GM23338 (cell line): ENCODE results near the gene ERH. TPM values are rescaled to one million over a fixed set of nuclear protein-coding genes. Genes with fewer than 3 reads are reported as not detected.

Experiments
- ATAC-seq: fragments of 200-7000 bp; cut with Tn5 transposase; 3 replicates; pipeline ENCODE4 v1.9.1; 2020
- DNase-seq: peaks from one replicate; pipeline ENCODE4 v3.0.0-alpha.2; 2015; ENCODE audit warnings: low spot score
- H2AFZ ChIP-seq: fragments of 200-600 bp; sonication (generic); 2 replicates; pipeline ENCODE4 v1.8.0; 2016; ENCODE audit warnings: antibody characterized with exemption, mild to moderate bottlenecking, moderate library complexity
- H3F3A ChIP-seq: fragments of 200-600 bp; sonication (generic); replicated peaks from 2 replicates; pipeline ENCODE4 v1.8.0; 2017; ENCODE audit warnings: antibody characterized with exemption, mixed run types, low read depth
- H3K27ac ChIP-seq: fragments of 200-600 bp; sonication (generic); 2 replicates; pipeline ENCODE4 v1.6.1; 2016; ENCODE audit warnings: low read depth
- H3K27me3 ChIP-seq: fragments of 200-600 bp; sonication (generic); 2 replicates; pipeline ENCODE4 v1.8.0; 2016; ENCODE audit warnings: mild to moderate bottlenecking, mixed run types, moderate library complexity; ENCODE audit not compliant: insufficient read depth
- H3K36me3 ChIP-seq: fragments of 200-600 bp; sonication (generic); 2 replicates; pipeline ENCODE4 v1.8.0; 2016; ENCODE audit warnings: mild to moderate bottlenecking; ENCODE audit not compliant: insufficient read depth
- H3K4me1 ChIP-seq: fragments of 200-600 bp; sonication (generic); 2 replicates; pipeline ENCODE4 v1.8.0; 2016; ENCODE audit warnings: mild to moderate bottlenecking, moderate library complexity; ENCODE audit not compliant: insufficient read depth
- H3K4me2 ChIP-seq: fragments of 200-600 bp; sonication (generic); 2 replicates; pipeline ENCODE4 v1.7.1; 2017; ENCODE audit warnings: mixed run types
- H3K4me3 ChIP-seq: fragments of 200-600 bp; sonication (generic); 2 replicates; pipeline ENCODE4 v1.6.1; 2016; ENCODE audit warnings: mixed run types
- H3K79me2 ChIP-seq: fragments of 200-600 bp; sonication (generic); replicated peaks from 2 replicates; pipeline ENCODE4 v1.8.0; 2017; ENCODE audit warnings: mild to moderate bottlenecking; ENCODE audit not compliant: insufficient read depth
- H3K9me2 ChIP-seq: fragments of 200-600 bp; sonication (generic); 2 replicates; pipeline ENCODE4 v1.8.0; 2017; ENCODE audit not compliant: insufficient read depth
- H4K20me1 ChIP-seq: fragments of 200-600 bp; sonication (generic); replicated peaks from 2 replicates; pipeline ENCODE4 v1.8.0; 2017; ENCODE audit warnings: mild to moderate bottlenecking; ENCODE audit not compliant: insufficient read depth
- H3K27ac Mint-ChIP-seq: 2 replicates; pipeline ENCODE4 v1.8.0; 2020; ENCODE audit warnings: inconsistent platforms, mild to moderate bottlenecking, moderate library complexity, mixed read lengths
- H3K27me3 Mint-ChIP-seq: 3 replicates; pipeline ENCODE4 v1.8.0; 2022; ENCODE audit warnings: low read depth, mild to moderate bottlenecking, moderate library complexity, mixed read lengths, inconsistent platforms; ENCODE audit not compliant: insufficient read depth, poor library complexity
- H3K36me3 Mint-ChIP-seq: 3 replicates; pipeline ENCODE4 v1.8.0; 2021; ENCODE audit warnings: low read depth, mild to moderate bottlenecking, inconsistent platforms, moderate library complexity, mixed read lengths
- H3K4me1 Mint-ChIP-seq: 3 replicates; pipeline ENCODE4 v1.8.0; 2020; ENCODE audit warnings: mild to moderate bottlenecking, inconsistent platforms, mixed read lengths
- H3K4me3 Mint-ChIP-seq: 3 replicates; pipeline ENCODE4 v1.8.0; 2021; ENCODE audit warnings: moderate library complexity, mild to moderate bottlenecking, inconsistent platforms, mixed read lengths
- H3K9me3 Mint-ChIP-seq: 3 replicates; pipeline ENCODE4 v1.8.0; 2020; ENCODE audit warnings: moderate library complexity, mild to moderate bottlenecking, inconsistent platforms, mixed read lengths
- CREB1 ChIP-seq: fragments of 250-450 bp; sonication (Bioruptor Pico); IDR thresholded peaks from 2 replicates; pipeline ENCODE4 v1.5.0; 2020; ENCODE audit warnings: low read depth, mild to moderate bottlenecking, moderate library complexity
- CTCF ChIP-seq, 2 experiments: fragments of 200-600 bp in 1 of 2; sonication (generic) in 1 of 2; conservative IDR thresholded peaks; 2 replicates each; pipeline versions ENCODE4 v1.5.1 to v1.6.1; 2016 to 2017; ENCODE audit warnings: antibody characterized with exemption in 2 of 2, low read depth in 2 of 2, mild to moderate bottlenecking in 2 of 2, moderate library complexity in 1 of 2
- EZH2 ChIP-seq: fragments of 200-600 bp; sonication (generic); IDR thresholded peaks from one replicate; pipeline ENCODE4 v1.8.0; 2017; ENCODE audit warnings: antibody characterized with exemption, mild to moderate bottlenecking, low read depth; ENCODE audit not compliant: unreplicated experiment
- EZH2phosphoT487 ChIP-seq: fragments of 200-600 bp; sonication (generic); IDR thresholded peaks from one replicate; pipeline ENCODE4 v1.8.1; 2018; ENCODE audit warnings: antibody characterized with exemption; ENCODE audit not compliant: unreplicated experiment
- JUNB ChIP-seq: IDR thresholded peaks from one replicate; pipeline ENCODE4 v1.6.1; 2016; ENCODE audit warnings: antibody characterized with exemption; ENCODE audit not compliant: unreplicated experiment
- NANOG ChIP-seq: IDR thresholded peaks from 2 replicates; pipeline ENCODE4 v1.6.1; 2016; ENCODE audit warnings: antibody characterized with exemption, borderline replicate concordance
- POLR2AphosphoS5 ChIP-seq: IDR thresholded peaks from 2 replicates; pipeline ENCODE4 v1.6.1; 2016; ENCODE audit warnings: antibody characterized with exemption, low read depth
- STAT1 ChIP-seq: IDR thresholded peaks from one replicate; pipeline ENCODE4 v1.6.1; 2016; ENCODE audit warnings: antibody characterized with exemption; ENCODE audit not compliant: unreplicated experiment
- ZNF114 ChIP-seq: fragments of 250-450 bp; sonication (Bioruptor Pico); IDR thresholded peaks from 2 replicates; pipeline ENCODE4 v1.5.0; 2020; ENCODE audit warnings: mild to moderate bottlenecking, moderate library complexity
- ZNF331 ChIP-seq: fragments of 250-450 bp; sonication (Bioruptor Pico); IDR thresholded peaks from 2 replicates; pipeline ENCODE4 v1.5.0; 2020; ENCODE audit warnings: low read depth, mild to moderate bottlenecking, moderate library complexity
- polyA plus RNA-seq: library from polyadenylated mRNA; unstranded; fragments of >200 nt; fragmentation: Nextera tagmentation; extraction: Ambion mirVana; gene quantifications from 2 replicates; pipeline ENCODE4 v1.2.1, GENCODE V29; 2016
- total RNA-seq: library from RNA; depleted of rRNA; stranded (reverse); fragments of >200 nt; shearing (Covaris generic); gene quantifications from 2 replicates; pipeline ENCODE4 v1.2.3, GENCODE V29; 2014
- TF ChIP-seq, protein P1 (sequence below): IDR thresholded peaks from 2 replicates; pipeline ENCODE4 v1.6.1; 2016; ENCODE audit warnings: antibody characterized with exemption
- TF ChIP-seq, protein P2 (sequence below): IDR thresholded peaks from one replicate; pipeline ENCODE4 v1.6.1; 2018; ENCODE audit warnings: antibody characterized with exemption; ENCODE audit not compliant: unreplicated experiment
- TF ChIP-seq, protein P3 (sequence below): fragments of 250-450 bp; sonication (Bioruptor Pico); IDR thresholded peaks from 2 replicates; pipeline ENCODE4 v1.5.0; 2020; ENCODE audit warnings: mild to moderate bottlenecking, moderate library complexity

ERH gene
- total and polyA plus RNA-seq, 2 experiments from 2014 or later: 188 to 545 TPM

GRCh38 chr14:69344171-69344570, 53.9 kb downstream of the ERH start:
- no peak for ATAC-seq
- peaks cover 4% of the 10 kb centered on the region for H3K27me3 Mint-ChIP-seq

More at GRCh38 chr14:69344171-69344570, 53.9 kb downstream of the ERH start:
- Histone ChIP-seq H3K4me3 (no peak overlapping the region), H3F3A (no peaks in the 10 kb centered on the region), H3K27ac (no peak overlapping the region), H3K79me2 (no peaks in the 10 kb centered on the region), H2AFZ (no peak overlapping the region), H4K20me1 (no peaks in the 10 kb centered on the region), H3K4me1 (peaks cover 3% of the 10 kb centered on the region; the same call in 1 of the 2 replicates), H3K4me2 (no peak overlapping the region), H3K27me3 (no peaks in the 10 kb centered on the region), H3K9me2 (no peaks in the 10 kb centered on the region), H3K36me3 (no peaks in the 10 kb centered on the region)
- TF ChIP-seq, protein P1, sequence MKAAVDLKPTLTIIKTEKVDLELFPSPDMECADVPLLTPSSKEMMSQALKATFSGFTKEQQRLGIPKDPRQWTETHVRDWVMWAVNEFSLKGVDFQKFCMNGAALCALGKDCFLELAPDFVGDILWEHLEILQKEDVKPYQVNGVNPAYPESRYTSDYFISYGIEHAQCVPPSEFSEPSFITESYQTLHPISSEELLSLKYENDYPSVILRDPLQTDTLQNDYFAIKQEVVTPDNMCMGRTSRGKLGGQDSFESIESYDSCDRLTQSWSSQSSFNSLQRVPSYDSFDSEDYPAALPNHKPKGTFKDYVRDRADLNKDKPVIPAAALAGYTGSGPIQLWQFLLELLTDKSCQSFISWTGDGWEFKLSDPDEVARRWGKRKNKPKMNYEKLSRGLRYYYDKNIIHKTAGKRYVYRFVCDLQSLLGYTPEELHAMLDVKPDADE: no peak
- TF ChIP-seq NANOG (no peak), ZNF331 (CRISPR knock-in tag) (no peak), POLR2AphosphoS5 (no peak), EZH2phosphoT487 (no peak), CREB1 (no peak), EZH2 (no peak), STAT1 (no peak), CTCF (conservative IDR thresholded peaks at IDR 0.05; ENCODE audit: low read depth in 2 of 2) (no peak), ZNF114 (CRISPR knock-in tag) (no peak), JUNB (no peak)
- TF ChIP-seq, protein P2, sequence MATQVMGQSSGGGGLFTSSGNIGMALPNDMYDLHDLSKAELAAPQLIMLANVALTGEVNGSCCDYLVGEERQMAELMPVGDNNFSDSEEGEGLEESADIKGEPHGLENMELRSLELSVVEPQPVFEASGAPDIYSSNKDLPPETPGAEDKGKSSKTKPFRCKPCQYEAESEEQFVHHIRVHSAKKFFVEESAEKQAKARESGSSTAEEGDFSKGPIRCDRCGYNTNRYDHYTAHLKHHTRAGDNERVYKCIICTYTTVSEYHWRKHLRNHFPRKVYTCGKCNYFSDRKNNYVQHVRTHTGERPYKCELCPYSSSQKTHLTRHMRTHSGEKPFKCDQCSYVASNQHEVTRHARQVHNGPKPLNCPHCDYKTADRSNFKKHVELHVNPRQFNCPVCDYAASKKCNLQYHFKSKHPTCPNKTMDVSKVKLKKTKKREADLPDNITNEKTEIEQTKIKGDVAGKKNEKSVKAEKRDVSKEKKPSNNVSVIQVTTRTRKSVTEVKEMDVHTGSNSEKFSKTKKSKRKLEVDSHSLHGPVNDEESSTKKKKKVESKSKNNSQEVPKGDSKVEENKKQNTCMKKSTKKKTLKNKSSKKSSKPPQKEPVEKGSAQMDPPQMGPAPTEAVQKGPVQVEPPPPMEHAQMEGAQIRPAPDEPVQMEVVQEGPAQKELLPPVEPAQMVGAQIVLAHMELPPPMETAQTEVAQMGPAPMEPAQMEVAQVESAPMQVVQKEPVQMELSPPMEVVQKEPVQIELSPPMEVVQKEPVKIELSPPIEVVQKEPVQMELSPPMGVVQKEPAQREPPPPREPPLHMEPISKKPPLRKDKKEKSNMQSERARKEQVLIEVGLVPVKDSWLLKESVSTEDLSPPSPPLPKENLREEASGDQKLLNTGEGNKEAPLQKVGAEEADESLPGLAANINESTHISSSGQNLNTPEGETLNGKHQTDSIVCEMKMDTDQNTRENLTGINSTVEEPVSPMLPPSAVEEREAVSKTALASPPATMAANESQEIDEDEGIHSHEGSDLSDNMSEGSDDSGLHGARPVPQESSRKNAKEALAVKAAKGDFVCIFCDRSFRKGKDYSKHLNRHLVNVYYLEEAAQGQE: no peak
- TF ChIP-seq, protein P3, sequence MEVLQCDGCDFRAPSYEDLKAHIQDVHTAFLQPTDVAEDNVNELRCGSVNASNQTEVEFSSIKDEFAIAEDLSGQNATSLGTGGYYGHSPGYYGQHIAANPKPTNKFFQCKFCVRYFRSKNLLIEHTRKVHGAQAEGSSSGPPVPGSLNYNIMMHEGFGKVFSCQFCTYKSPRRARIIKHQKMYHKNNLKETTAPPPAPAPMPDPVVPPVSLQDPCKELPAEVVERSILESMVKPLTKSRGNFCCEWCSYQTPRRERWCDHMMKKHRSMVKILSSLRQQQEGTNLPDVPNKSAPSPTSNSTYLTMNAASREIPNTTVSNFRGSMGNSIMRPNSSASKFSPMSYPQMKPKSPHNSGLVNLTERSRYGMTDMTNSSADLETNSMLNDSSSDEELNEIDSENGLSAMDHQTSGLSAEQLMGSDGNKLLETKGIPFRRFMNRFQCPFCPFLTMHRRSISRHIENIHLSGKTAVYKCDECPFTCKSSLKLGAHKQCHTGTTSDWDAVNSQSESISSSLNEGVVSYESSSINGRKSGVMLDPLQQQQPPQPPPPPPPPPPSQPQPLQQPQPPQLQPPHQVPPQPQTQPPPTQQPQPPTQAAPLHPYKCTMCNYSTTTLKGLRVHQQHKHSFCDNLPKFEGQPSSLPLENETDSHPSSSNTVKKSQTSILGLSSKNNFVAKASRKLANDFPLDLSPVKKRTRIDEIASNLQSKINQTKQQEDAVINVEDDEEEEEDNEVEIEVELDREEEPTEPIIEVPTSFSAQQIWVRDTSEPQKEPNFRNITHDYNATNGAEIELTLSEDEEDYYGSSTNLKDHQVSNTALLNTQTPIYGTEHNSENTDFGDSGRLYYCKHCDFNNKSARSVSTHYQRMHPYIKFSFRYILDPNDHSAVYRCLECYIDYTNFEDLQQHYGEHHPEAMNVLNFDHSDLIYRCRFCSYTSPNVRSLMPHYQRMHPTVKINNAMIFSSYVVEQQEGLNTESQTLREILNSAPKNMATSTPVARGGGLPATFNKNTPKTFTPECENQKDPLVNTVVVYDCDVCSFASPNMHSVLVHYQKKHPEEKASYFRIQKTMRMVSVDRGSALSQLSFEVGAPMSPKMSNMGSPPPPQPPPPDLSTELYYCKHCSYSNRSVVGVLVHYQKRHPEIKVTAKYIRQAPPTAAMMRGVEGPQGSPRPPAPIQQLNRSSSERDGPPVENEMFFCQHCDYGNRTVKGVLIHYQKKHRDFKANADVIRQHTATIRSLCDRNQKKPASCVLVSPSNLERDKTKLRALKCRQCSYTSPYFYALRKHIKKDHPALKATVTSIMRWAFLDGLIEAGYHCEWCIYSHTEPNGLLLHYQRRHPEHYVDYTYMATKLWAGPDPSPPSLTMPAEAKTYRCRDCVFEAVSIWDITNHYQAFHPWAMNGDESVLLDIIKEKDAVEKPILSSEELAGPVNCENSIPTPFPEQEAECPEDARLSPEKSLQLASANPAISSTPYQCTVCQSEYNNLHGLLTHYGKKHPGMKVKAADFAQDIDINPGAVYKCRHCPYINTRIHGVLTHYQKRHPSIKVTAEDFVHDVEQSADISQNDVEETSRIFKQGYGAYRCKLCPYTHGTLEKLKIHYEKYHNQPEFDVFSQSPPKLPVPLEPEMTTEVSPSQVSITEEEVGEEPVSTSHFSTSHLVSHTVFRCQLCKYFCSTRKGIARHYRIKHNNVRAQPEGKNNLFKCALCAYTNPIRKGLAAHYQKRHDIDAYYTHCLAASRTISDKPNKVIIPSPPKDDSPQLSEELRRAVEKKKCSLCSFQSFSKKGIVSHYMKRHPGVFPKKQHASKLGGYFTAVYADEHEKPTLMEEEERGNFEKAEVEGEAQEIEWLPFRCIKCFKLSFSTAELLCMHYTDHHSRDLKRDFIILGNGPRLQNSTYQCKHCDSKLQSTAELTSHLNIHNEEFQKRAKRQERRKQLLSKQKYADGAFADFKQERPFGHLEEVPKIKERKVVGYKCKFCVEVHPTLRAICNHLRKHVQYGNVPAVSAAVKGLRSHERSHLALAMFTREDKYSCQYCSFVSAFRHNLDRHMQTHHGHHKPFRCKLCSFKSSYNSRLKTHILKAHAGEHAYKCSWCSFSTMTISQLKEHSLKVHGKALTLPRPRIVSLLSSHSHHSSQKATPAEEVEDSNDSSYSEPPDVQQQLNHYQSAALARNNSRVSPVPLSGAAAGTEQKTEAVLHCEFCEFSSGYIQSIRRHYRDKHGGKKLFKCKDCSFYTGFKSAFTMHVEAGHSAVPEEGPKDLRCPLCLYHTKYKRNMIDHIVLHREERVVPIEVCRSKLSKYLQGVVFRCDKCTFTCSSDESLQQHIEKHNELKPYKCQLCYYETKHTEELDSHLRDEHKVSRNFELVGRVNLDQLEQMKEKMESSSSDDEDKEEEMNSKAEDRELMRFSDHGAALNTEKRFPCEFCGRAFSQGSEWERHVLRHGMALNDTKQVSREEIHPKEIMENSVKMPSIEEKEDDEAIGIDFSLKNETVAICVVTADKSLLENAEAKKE: no peak
- Mint-ChIP-seq H3K4me1 (peaks cover 9% of the 10 kb centered on the region), H3K27ac (no peak overlapping the region), H3K4me3 (no peak overlapping the region), H3K9me3 (no peaks in the 10 kb centered on the region; the same call in 2 of the 3 replicates), H3K36me3 (no peaks in the 10 kb centered on the region)
- DNase-seq: no peak
